GM18526 (cell line): ENCODE measurements around the gene MVP.
A peak's percentile ranks its signal among the peaks of the same experiment; 100 is the strongest.

Experiments used
- POLR2A ChIP-seq: IDR thresholded peaks from 3 replicates; pipeline ENCODE4 v1.6.1; 2011; ENCODE audit not compliant: insufficient read length; ENCODE audit errors: extremely low read depth

Gene MVP

DNA sequence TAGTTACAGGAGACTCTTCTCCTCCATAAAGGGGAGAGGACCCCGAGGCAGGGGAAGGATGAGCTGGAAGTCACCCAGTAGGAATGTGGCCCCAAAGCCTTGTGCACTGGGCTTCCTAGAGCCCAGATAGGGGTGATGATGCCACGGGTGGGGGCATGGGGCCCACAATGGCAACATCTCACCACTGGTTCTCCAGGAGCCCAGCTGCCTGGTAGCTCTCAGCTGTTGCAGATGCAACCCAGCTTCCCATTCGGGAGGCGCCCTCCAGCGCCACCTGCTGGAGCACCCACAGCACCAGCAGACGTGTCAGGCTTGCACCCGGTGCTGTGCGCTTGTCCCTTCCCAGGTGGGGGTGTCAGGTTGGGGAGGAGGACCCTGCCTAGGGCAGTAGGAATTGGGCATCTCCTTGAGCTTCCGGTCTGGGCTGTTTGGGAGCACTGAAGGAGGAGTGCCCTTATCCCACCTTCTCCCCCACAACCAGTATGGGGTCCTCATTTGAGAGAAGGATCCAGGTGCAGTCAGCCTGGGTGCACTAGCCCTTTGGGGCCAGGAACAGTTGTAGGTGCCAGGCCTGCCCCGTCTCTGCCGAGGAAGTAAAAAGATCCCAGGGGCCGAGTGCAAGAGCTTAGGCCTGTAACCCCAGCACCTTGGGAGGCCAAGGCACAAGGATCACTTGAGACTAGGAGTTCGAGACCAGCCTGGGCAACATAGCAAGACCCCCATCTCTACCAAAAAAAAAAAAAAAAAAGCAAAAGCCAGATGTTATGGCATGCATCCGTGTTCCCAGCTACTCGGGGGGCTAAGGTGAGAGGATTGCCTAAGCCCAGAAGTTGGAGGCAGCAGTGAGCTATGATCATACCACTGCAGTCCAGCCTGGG, 28.4 kb downstream of the MVP start:
- no peak for TF ChIP-seq POLR2A

DNA sequence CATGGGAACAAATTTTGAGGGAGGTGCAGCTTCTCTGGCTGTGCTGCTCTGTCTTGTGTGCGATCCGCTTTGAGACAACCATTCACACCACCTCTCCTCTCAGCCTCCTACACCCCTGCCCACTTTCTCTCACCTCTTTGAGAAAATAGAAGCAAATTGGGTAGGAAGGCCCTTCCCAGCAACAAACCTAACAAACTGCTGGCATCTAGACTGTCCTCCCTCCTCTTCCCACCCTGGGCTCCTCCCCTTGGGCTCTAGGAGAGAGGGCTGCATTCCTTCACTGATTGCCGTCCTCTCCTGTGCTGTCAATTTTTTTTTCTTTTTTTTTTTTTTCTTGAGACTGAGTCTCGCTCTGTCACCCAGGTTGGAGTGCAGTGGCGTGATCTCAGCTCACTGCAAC, 29.2 kb downstream of the MVP start:
- TF ChIP-seq POLR2A: no peak

DNA sequence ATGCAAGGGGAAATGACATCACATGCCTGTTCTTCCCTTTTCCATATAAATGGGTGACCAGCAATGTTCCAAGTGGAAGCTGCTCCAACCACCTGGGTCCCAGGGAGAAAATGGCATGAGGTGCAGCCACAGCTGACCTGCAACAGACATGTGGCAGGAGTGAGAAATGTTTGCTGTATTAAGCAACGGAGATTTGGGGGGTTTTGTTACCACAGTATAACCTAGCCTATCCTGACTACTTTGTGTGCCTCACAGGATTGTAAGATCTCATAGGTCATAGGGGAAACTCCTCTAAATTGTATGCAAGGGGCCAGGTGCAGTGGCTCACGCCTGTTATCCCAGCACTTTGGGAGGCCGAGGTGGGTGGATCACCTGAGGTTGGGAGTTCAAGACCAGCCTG, 30.7 kb downstream of the MVP start:
- no peak for TF ChIP-seq POLR2A

DNA sequence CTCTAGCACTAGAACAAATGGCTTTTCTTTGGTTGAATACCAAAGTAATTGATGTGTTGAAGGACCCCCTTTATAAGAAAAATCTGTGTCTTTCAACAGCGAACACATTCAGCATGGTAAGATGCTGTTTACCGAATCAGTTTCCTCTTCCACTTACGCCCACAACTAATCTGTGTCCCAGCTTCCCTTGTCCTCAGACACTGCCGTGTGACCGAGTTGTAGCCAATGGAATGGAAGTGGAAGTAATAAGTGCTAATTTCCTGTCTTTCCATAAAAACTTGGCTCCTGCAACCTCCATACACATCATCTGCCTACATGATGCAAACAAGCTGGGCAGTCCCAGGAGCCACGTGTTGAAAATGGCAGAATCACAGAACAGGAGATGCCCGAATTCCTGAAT, 32.4 kb downstream of the MVP start:
- TF ChIP-seq POLR2A: no peak

DNA sequence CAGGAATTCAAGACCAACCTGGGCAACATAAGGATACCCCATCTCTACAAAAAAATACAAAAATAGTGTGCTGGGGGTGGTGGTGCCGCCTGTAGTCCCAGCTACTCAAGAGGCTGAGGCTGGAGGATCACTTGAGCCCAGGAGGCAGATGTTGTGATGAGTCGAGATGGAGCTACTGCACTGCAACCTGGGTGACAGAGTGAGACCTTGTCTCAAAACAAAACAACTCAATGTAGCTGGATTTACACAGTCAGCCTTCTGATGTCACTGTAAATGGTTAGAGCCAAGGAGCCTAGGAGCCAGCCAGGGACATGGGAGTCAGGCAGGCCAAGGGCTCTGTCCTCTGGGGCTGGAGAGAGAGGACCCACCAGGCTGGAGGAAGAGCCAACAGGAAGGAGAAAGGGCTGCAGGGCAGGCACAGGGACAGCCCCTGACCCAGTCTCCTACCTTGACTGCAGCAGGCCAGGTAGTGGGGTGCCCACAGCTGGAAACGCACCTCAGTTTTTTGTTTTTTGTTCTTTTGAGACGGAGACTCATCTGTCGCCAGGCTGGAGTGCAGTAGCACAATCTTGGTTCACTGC, 34.3 kb downstream of the MVP start:
- TF ChIP-seq POLR2A: no peak

DNA sequence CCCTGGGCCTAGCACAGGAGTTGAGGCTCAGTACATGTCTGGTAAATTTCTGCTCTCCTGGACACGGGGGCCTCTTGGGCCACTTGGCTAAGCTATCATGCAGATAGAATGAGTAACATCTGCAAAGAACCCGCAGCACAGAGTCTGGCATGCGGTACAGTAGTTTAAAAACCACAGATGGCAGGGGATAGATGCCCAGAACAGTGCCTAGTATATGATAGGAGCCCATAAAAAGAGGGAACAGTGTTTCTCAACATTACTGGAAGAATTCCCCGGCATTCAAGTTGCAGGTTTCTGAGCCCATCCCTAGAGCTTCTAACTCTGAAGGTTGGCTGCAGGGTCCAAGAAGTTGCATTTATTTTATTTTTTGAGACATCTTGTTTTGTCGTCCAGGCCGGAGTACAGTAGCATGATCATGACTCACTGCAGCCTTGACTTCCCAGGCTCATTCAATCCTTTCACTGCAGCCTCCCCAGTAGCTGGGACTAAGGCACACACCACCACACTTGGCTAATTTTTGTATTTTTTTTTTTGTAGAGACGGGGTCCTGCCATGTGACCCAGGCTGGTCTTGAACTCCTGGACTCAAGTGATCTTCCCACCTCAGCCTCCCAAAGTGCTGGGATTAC, 37.0 kb downstream of the MVP start:
- no peak for TF ChIP-seq POLR2A

DNA sequence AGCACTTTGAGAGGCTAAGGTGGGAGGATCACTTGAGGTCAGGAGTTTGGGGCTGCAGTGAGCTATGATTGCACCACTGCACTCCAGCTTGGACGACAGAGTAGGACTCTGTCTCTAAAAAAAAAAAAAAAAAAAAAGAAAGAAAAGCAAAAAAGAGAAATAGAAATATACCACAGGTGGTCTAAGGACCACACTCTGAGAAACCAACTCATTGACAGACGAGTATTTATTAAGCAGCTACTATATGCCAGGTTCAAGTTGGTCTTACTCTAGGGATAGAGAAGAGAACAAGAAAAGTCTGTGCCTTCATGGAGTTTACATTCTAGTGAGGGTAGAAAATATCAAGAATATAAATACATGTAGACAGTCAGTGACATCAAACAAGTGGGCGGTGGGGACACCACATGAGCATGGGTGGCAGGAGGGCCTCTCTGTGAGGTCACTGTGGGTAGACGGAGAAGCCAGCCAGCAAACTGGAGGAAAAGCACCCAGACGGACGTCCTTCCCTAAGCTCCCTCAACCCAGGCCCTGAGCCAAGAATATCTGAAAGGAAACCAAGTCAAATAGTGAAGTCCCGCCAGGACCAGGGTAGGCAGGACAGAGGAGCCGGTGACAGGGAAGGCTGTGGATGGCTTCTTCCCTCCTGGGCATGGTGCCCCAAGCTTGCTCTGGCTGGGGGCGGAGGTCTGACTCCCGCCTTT, 38.0 kb downstream of the MVP start:
- no peak for TF ChIP-seq POLR2A

DNA sequence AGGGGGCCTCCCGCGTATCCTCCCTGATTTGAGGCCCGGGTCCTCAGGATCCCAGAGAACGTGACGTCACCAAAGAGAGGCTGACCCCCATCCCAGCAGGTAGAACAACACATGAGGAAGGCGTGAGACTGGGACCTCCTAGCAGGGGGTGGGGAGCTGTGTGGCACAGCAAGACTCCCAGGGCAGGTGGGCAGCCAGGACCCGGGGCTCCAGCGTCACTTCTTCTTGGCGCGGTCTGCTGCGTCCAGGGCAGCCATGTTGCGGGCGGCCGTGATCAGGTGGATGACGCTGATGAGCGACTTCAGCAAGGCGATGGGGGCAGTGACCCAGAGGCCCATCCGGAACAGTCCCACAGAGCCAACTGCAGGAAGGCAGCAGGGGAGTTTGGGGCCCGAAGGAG, 38.7 kb downstream of the MVP start:
- TF ChIP-seq POLR2A: no peak

DNA sequence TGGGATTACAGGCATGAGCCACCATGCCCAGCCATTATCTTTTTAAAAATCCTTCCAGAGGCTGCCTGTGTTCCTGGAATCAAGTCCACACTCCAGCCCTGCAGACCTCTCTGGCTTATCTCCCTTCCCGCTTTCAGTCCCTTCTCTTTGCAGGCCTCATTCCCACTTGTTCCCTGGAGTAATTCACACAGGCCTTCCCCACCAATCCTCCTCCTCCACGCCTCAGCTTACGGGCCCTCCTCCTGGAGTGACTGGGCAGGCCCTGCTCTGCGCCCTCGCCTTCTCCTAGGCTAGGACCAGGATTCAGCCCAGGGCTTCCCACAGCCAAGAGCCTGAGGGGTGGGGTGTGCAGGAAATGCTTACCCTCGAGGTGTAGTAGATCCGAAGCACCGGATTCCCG, 40.0 kb downstream of the MVP start:
- TF ChIP-seq POLR2A: no peak

DNA sequence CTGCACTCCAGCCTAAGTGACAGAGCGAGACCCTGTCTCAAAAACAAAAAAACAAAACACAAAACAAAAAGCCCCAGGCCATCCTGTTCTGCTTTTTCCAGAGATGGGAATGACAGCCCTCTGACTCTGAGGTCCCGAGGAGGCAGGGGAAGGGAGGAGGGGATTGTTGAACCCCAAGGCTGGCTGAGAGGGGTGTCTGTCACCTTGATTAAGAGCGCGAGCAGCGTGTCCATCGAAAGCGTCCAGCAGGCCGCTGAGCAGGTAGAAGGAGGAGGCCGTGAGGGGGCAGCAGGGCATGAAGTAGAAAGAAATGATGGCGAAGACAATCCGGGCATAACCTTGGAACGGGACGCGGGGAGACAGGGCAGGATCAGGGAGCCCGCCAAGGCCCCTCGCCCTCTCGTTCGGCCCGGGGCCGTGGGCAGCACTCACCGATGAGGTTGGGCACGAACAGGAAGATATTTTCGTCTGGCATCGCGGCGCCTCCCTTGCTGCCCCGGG, 42.2 kb downstream of the MVP start:
- no peak for TF ChIP-seq POLR2A

DNA sequence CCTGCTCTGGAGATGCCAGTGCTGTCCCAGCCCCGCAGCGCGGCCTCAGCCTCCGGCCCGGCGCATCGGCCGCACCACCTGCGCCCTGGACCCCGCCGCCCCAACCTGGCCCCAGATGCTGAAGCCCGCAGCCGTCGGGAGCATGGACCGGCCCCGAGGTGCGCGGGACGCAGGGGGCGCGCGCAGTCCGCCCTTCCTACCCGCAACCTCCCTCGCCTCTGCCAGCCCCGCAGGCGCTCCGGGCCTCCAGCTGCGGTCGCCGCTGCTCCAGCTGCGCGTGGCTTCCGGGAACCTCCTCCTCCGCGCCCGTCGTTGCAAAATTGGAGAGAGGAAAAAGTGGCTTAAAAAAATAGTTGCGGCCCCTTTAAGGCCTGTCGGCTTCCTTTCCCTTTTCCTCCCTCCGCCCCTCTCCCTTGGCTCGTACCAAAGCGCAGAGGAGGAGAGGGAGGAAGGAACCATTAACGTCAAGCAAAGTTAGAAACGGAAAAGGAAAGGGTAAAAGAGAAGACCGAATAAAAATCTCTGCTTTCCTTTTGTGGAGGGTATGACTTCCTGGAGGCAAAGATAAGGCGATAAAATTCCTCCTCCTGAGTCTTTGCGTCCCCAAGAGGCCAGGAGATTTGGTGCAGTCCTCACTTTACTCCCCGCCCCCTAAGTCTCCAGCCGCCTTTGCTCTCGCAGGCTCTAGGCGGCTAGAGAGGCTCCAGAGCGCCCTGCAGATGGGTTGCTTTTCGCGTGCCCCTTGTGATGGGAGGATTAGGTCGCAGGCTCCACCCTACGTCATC, 42.8 kb downstream of the MVP start, which contains the start of gene CDIPT:
Gene CDIPT, minus strand, starts transcription at position 343 of the 785 bp plus-strand sequence. CDS start 369 bp downstream, outside the sequence.
- peak; percentile 57 for TF ChIP-seq POLR2A

DNA sequence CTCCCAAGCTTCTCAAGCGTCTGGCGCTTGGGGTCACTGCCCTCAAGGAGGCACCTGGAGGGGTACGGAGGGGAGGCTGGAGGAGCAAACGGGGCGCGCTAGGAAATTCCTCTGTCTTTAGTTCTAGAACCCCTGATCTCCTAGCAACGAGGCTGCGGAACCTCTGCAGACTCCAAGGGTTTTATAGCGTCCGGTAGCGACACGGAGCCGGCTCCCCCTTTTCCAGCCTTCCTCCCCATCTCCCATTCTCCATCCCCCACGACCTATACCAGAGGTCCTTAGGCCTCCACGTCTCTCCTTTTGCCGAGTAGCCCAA, 43.4 kb downstream of the MVP start:
- no peak for TF ChIP-seq POLR2A

DNA sequence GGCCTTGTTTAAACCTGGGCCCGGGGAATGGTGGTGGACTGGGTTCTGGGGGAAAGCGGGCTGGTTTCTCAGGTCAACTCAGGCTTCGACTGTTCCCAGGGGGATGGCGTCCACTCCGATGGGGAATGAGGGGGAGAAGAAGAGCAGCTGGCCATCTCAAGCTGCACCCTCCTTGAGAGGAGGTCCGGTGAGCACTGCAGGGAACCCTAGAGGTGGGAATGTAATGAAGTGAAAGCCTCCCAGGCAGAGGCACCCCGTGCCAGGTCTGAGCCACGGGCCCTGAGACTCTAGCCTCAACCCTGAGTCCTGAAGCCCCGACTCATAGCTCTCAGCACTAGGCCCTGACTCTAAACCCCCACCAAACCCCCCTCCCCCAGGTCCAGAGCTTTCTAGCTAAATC, 43.9 kb downstream of the MVP start:
- no peak for TF ChIP-seq POLR2A

DNA sequence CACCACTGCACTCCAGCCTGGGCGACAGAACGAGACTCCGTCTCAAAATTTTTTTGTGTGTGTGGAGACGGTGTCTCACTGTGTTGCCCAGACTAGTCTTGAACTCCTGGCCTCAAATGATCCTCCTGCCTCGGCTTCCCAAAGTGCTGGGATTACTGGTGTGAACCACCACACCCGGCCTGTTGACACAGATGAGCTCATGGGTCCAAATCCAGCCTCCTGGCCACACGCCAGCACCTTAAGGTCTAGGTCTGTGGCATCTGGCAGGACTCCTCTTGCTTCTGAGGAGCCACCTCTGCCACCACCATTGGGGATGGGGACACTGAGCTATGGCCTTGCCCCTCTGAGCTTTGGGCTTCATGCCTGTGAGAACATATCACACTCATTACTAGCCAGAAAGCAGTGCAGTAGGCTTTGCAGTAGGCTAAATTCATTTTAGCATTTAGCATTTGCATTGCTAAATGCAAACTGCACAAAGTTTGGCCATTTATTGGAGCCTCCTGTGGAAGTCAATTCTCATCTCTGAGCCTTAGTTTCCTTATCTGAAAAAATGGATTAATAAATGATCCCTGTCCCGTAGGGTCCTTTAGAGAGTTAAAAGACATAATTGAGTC, 48.2 kb downstream of the MVP start:
- no peak for TF ChIP-seq POLR2A
